Neural cell (in vitro differentiated cells): Measurements from ENCODE around the gene BPTF. TPM values are rescaled to one million over a fixed set of nuclear protein-coding genes. Genes with fewer than 3 reads are reported as not detected.
"Not testable (repeated sequence)": the region's sequence is repeated elsewhere in the genome, so short reads cannot be mapped to it uniquely, and the experiment has no call there.

Experiments used
- H2AFZ ChIP-seq: fragments of 200-600, 300-800 bp; sonication (generic), shearing (Covaris generic); 2 replicates; pipeline ENCODE4 v1.6.0; 2014; ENCODE audit warnings: low read depth, mild to moderate bottlenecking, antibody characterized with exemption, low read length, moderate library complexity
- H3F3A ChIP-seq: fragments of 200-600 bp; shearing (Covaris generic); 2 replicates; pipeline ENCODE4 v1.6.1; 2016; ENCODE audit warnings: mild to moderate bottlenecking, moderate library complexity, mixed read lengths, antibody characterized with exemption, low read length; ENCODE audit not compliant: insufficient read depth, poor library complexity, severe bottlenecking
- H3K27ac ChIP-seq: fragments of 200-600, 300-800 bp; sonication (generic), shearing (Covaris generic); 2 replicates; pipeline ENCODE4 v1.5.1; 2014; ENCODE audit warnings: mild to moderate bottlenecking, low read length, moderate library complexity
- H3K27me3 ChIP-seq: fragments of 300-800, 200-600 bp; sonication (generic), shearing (Covaris generic); 2 replicates; pipeline ENCODE4 v1.6.0; 2014; ENCODE audit warnings: mild to moderate bottlenecking, low read depth, low read length, moderate library complexity; ENCODE audit not compliant: insufficient read depth
- H3K36me3 ChIP-seq: fragments of 300-800, 200-600 bp; sonication (generic), shearing (Covaris generic); 2 replicates; pipeline ENCODE4 v1.5.1; 2014; ENCODE audit warnings: mild to moderate bottlenecking, antibody characterized with exemption, low read length, moderate library complexity; ENCODE audit not compliant: insufficient read depth
- H3K4me2 ChIP-seq: fragments of 300-800, 200-600 bp; sonication (generic), shearing (Covaris generic); 2 replicates; pipeline ENCODE4 v1.6.0; 2014; ENCODE audit warnings: mild to moderate bottlenecking, low read length
- H3K4me3 ChIP-seq: fragments of 300-800, 200-600 bp; sonication (generic), shearing (Covaris generic); 2 replicates; pipeline ENCODE4 v1.5.1; 2014; ENCODE audit warnings: mild to moderate bottlenecking, low read length, moderate library complexity
- H3K79me2 ChIP-seq: fragments of 200-600 bp; shearing (Covaris generic); replicated peaks from 2 replicates; pipeline ENCODE4 v1.6.0; 2014; ENCODE audit warnings: mild to moderate bottlenecking, low read length, moderate library complexity; ENCODE audit not compliant: insufficient read depth
- H3K9ac ChIP-seq: fragments of 300-800, 200-600 bp; sonication (generic), shearing (Covaris generic); 2 replicates; pipeline ENCODE4 v1.6.1; 2016; ENCODE audit warnings: mild to moderate bottlenecking, low read length, mixed read lengths
- H3K9me2 ChIP-seq: fragments of 200-600 bp; shearing (Covaris generic); 2 replicates; pipeline ENCODE4 v1.6.1; 2016; ENCODE audit warnings: mild to moderate bottlenecking, low read length, mixed read lengths; ENCODE audit not compliant: insufficient read depth
- H3K9me3 ChIP-seq: fragments of 200-600, 300-800 bp; sonication (generic), shearing (Covaris generic); 2 replicates; pipeline ENCODE4 v1.6.1; 2016; ENCODE audit warnings: mild to moderate bottlenecking, mixed run types, low read length, moderate library complexity, mixed read lengths
- H4K20me1 ChIP-seq: fragments of 200-600 bp; shearing (Covaris generic); 2 replicates; pipeline ENCODE4 v1.6.1; 2016; ENCODE audit warnings: mild to moderate bottlenecking, mixed run types; ENCODE audit not compliant: insufficient read depth
- EP300 ChIP-seq: fragments of 450-650 bp; conservative IDR thresholded peaks from 2 replicates; pipeline ENCODE4 v1.6.1; 2014; ENCODE audit warnings: antibody characterized with exemption, mild to moderate bottlenecking, moderate library complexity; ENCODE audit not compliant: poor library complexity, severe bottlenecking
- EZH2 ChIP-seq: fragments of 200-600, 300-800 bp; shearing (Covaris generic), sonication (generic); IDR thresholded peaks from 2 replicates; pipeline ENCODE4 v1.6.1; 2014; ENCODE audit warnings: antibody characterized with exemption, low read length, borderline replicate concordance, mild to moderate bottlenecking; ENCODE audit not compliant: insufficient read depth, poor library complexity, severe bottlenecking
- MXI1 ChIP-seq: fragments of 450-650 bp; conservative IDR thresholded peaks from 2 replicates; pipeline ENCODE4 v1.6.1; 2014; ENCODE audit warnings: antibody characterized with exemption, mild to moderate bottlenecking; ENCODE audit not compliant: poor library complexity, severe bottlenecking
- POLR2AphosphoS5 ChIP-seq: IDR thresholded peaks from 2 replicates; pipeline ENCODE4 v1.6.1; 2012
- RAD21 ChIP-seq: fragments of 450-650 bp; conservative IDR thresholded peaks from 2 replicates; pipeline ENCODE4 v1.6.1; 2014; ENCODE audit warnings: antibody characterized with exemption, mild to moderate bottlenecking, moderate library complexity
- REST ChIP-seq: IDR thresholded peaks from 2 replicates; pipeline ENCODE4 v1.6.1; 2012; ENCODE audit warnings: borderline replicate concordance
- SMC3 ChIP-seq: fragments of 450-650 bp; conservative IDR thresholded peaks from 2 replicates; pipeline ENCODE4 v1.6.1; 2014; ENCODE audit warnings: antibody characterized with exemption, mild to moderate bottlenecking, moderate library complexity; ENCODE audit not compliant: poor library complexity
- TAF1 ChIP-seq: IDR thresholded peaks from 2 replicates; pipeline ENCODE4 v1.6.1; 2012; ENCODE audit warnings: low read depth
- polyA plus RNA-seq: library from polyadenylated mRNA; depleted of rRNA; stranded (reverse); fragments of >200 nt; gene quantifications from 2 replicates; pipeline ENCODE4 v1.2.3, GENCODE V29; 2014
- TF ChIP-seq, protein P1 (sequence below): fragments of 450-650 bp; IDR thresholded peaks from 2 replicates; pipeline ENCODE4 v1.5.1; 2014; ENCODE audit warnings: antibody characterized with exemption, mild to moderate bottlenecking, moderate library complexity; ENCODE audit not compliant: poor library complexity, severe bottlenecking

Gene BPTF
- polyA plus RNA-seq, 1 donor from 2014 or later = 46.7 TPM

GRCh38 chr17:67891481-67892119, 66.3 kb downstream of the BPTF start:
- H3K9me3 ChIP-seq = no peaks in the 10 kb centered on the region
- TF ChIP-seq SMC3 (no peak), REST (no peak)
- H3K4me3 ChIP-seq = no peak overlapping the region
- no peaks in the 10 kb centered on the region for H3K36me3 ChIP-seq
- H2AFZ ChIP-seq = no peak overlapping the region
- no peak overlapping the region for H3K27ac ChIP-seq
- no peaks in the 10 kb centered on the region for H3K9me2 ChIP-seq
- no peaks in the 10 kb centered on the region for H3K27me3 ChIP-seq
- H3K79me2 ChIP-seq = no peaks in the 10 kb centered on the region
- H4K20me1 ChIP-seq = no peaks in the 10 kb centered on the region
- no peak overlapping the region for H3K9ac ChIP-seq
- H3K4me2 ChIP-seq = no peak overlapping the region
- H3F3A ChIP-seq = no peaks in the 10 kb centered on the region

- Histone ChIP-seq H3K27ac (no peak overlapping the region), H3K4me2 (no peak overlapping the region), H3K4me3 (no peak overlapping the region)
Observed at GRCh38 chr17:67902511-67903231, 77.4 kb downstream of the BPTF start.

GRCh38 chr17:67905298-67905697, 80.0 kb downstream of the BPTF start:
- H3K9me2 ChIP-seq, H3K4me2 ChIP-seq, H3K9me3 ChIP-seq, H4K20me1 ChIP-seq, H3K9ac ChIP-seq, H3K79me2 ChIP-seq, H3K27ac ChIP-seq, H3K36me3 ChIP-seq, H2AFZ ChIP-seq, H3F3A ChIP-seq, H3K4me3 ChIP-seq, H3K27me3 ChIP-seq: not testable (repeated sequence)

More at GRCh38 chr17:67902511-67903231, 77.4 kb downstream of the BPTF start:
- peaks cover 10% of the 10 kb centered on the region for H3K36me3 ChIP-seq
- no peaks in the 10 kb centered on the region for H3K79me2 ChIP-seq
- H4K20me1 ChIP-seq = no peaks in the 10 kb centered on the region
- TF ChIP-seq POLR2AphosphoS5 (no peak), SMC3 (no peak), MXI1 (no peak), REST (no peak), TAF1 (no peak), RAD21 (no peak), EP300 (no peak), EZH2 (no peak)
- TF ChIP-seq, protein P1, sequence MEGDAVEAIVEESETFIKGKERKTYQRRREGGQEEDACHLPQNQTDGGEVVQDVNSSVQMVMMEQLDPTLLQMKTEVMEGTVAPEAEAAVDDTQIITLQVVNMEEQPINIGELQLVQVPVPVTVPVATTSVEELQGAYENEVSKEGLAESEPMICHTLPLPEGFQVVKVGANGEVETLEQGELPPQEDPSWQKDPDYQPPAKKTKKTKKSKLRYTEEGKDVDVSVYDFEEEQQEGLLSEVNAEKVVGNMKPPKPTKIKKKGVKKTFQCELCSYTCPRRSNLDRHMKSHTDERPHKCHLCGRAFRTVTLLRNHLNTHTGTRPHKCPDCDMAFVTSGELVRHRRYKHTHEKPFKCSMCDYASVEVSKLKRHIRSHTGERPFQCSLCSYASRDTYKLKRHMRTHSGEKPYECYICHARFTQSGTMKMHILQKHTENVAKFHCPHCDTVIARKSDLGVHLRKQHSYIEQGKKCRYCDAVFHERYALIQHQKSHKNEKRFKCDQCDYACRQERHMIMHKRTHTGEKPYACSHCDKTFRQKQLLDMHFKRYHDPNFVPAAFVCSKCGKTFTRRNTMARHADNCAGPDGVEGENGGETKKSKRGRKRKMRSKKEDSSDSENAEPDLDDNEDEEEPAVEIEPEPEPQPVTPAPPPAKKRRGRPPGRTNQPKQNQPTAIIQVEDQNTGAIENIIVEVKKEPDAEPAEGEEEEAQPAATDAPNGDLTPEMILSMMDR = no peak
- no peaks in the 10 kb centered on the region for H3K9me2 ChIP-seq
- no peaks in the 10 kb centered on the region for H3K9me3 ChIP-seq
- no peak overlapping the region for H3K9ac ChIP-seq
- H3F3A ChIP-seq = no peaks in the 10 kb centered on the region
- H3K27me3 ChIP-seq = no peaks in the 10 kb centered on the region
- no peak overlapping the region for H2AFZ ChIP-seq
